GM18520 (cell line): ENCODE measurements around the gene ARHGEF37.
"Not testable (repeated sequence)": the region's sequence is repeated elsewhere in the genome, so short reads cannot be mapped to it uniquely, and the experiment has no call there.

Source experiments
- ATAC-seq: cut with Tn5 transposase; IDR thresholded peaks from one replicate; pipeline ENCODE4 v1.9.1; 2021; ENCODE audit not compliant: unreplicated experiment

ARHGEF37 gene

GRCh38 chr5:149645725-149646124 lies 64.4 kb downstream of the ARHGEF37 start:
- ATAC-seq: no peak

- no peak for ATAC-seq
Measured at GRCh38 chr5:149646564-149646963, 65.3 kb downstream of the ARHGEF37 start.

- ATAC-seq: no peak
Measured at GRCh38 chr5:149647334-149647733, 66.0 kb downstream of the ARHGEF37 start.

DNA sequence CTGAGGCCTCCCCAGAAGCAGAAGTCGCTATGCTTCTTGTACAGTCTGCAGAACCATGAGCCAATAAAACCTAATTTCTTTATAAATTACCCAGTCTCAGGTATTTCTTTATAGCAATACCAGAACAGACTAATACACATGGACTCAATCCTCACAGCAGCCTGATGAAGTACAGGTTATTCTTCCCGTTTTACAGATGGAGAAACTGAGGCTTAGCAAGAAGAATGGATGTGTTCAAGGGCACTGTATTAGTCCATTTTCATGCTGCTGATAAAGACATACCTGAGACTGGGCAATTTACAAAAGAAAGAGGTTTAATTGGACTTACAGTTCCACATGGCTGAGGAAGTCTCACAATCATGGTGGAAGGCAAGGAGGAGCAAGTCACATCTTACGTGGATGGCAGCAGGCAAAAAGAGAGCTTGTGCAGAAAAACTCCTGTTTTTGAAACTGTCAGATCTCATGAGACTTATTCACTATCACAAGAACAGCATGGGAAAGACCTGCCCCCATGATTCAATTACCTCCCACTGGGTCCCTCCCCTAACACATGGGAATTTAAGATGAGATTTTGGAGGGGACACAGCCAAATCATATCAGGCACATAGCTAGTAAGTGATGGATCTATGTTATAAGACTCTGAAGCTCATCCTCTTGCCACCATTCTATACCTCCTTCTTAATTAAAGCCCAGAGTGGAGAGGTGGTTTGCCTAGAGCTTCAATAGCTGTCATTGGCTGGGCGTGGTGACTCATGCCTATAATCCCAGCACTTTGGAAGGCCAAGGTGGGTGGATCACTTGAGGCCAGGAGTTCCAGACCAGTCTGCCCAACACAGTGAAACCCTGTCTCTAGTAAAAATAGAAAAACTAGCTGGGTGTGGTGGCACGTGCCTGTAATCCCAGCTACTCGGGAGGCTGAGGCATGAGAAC lies 67.4 kb downstream of the ARHGEF37 start:
- not testable (repeated sequence) for ATAC-seq

GRCh38 chr5:149649730-149650129 lies 68.4 kb downstream of the ARHGEF37 start:
- ATAC-seq: not testable (repeated sequence)

DNA sequence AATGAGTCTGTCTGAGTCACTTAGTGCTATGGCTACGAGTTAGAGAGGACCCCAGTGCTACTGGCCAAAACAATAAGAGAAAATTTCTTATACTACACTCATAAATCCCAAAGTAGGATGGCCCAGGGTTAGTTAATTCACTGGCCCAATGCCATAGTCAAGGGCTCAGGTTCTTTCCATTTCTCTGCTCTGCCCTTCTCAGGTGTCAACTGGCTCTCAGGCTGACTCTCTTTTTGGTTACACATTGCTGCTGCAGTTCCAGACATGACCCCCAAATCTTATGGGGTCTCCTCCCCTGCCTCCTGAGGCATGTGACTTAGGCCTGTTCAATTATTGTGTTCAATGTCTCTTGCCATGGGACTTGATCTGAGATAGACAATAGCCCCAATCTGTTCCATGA lies 70.4 kb downstream of the ARHGEF37 start:
- ATAC-seq: no peak

GRCh38 chr5:149652697-149653096 lies 71.4 kb downstream of the ARHGEF37 start:
- ATAC-seq: no peak

DNA sequence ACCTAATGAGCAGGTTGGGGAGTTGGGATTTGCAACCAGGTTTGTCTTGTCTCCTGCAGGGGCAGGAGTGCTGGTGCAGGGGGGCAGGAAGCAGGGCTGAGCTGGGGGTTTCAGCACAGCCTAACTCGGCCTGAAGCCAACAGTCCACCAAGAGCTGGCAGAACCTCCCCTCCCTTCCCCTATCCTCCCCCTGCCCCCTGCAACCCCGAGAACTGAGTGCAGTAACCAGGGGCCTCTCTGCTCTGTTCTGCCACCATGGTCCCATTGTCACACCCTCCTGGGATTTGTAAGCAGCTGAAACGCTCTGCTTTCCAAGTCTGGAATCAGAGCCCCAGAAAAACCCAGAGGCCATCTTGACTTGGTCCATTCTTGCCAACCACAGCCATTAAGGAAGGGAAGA lies 72.9 kb downstream of the ARHGEF37 start:
- ATAC-seq: no peak

GRCh38 chr5:149654883-149655505 lies 73.7 kb downstream of the ARHGEF37 start:
- no peak for ATAC-seq

GRCh38 chr5:149656576-149657182 lies 75.4 kb downstream of the ARHGEF37 start:
- no peak for ATAC-seq

- ATAC-seq: no peak
Measured at GRCh38 chr5:149657324-149657723, 76.0 kb downstream of the ARHGEF37 start.

DNA sequence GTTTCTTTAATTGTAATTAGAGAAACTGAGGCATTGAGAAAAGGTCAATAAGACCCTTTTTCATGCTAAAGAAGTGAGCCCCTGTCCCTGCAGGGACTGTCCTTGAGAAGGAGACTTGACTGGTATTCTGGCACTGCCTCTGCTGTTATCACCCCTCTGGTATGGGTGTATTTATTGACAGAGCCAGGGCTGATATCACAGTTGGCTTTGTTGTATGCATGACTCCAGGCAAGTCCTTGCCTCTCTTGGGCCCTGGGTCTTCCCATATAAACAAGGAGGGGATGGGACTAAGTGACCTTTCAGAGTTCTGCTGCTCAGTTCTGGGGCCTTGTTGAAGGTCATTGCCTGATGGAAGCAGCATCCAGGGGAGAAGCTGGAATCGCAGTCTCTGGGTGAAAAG lies 77.0 kb downstream of the ARHGEF37 start:
- no peak for ATAC-seq

GRCh38 chr5:149664083-149664482 lies 82.8 kb downstream of the ARHGEF37 start:
- ATAC-seq: no peak

DNA sequence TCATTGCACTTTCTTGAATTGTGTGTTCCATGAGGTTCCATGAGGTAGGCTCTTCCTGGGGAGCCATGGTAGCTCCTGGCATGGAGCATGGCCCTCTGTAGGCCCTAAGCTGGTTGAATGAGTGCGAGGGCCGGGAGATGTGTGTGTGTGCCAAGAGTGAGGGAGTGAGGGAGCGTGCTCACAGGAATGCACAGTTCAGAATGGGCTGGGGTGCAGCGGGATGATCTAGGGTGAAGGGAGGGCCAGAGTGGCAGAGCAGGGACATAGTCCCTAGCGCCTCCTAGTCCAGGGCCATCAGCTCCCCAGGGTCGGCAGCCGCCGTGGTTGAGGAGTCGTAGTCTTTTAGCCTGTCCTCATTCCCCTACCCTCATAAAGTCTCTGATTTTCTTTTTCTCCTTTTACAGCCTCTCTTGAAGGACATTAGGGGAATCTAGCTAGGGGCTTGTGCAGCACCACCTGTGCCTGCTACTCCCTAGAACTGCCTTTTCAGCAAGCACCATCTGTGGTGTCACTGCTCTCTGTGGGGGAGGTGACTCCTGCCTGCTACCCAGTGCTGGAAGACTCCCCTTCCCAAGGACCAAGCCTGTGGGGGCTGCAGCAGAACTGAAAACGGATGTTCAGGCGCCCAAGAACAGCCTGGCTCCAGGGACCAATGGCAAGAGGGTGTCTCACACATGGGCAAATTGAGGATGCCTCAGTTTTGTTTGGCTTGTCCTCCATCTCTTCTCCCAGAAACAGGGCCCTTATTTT lies 83.5 kb downstream of the ARHGEF37 start:
- ATAC-seq: no peak

DNA sequence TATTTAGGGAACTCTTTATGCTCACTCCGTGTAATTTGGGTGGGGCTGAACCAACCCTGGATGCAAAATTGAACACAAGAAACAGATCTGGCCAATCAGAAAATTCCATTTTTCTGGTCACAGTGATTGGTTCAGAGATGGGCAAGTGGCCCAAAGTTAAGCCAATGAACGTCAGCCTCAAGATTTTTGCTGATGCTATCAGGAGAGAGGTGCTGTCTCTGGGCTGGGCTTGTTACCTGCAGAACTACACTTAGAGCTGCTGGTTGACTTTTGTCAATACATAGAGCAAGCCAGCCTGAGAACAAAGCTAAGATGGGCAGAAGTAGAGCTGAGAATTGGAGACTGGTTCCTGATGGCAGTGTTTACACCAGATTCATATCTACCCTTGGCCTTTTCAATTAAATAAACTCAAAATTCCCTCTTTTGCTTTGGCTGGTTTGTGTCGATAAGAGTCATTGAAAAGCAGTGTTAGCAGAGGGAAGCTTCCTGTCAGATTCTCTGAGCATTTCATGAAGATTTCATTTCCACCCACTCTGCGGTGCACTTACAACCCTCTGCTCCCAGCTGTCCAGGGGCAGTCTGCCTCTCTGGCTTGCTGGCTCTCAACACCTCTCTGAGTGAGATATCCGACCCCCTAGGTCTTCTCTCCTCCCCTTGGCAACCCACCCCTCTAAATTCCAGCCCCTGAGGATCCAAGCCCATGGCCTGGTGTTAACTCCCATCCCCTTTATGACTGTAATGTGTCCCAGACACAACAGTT lies 84.3 kb downstream of the ARHGEF37 start:
- ATAC-seq: no peak

DNA sequence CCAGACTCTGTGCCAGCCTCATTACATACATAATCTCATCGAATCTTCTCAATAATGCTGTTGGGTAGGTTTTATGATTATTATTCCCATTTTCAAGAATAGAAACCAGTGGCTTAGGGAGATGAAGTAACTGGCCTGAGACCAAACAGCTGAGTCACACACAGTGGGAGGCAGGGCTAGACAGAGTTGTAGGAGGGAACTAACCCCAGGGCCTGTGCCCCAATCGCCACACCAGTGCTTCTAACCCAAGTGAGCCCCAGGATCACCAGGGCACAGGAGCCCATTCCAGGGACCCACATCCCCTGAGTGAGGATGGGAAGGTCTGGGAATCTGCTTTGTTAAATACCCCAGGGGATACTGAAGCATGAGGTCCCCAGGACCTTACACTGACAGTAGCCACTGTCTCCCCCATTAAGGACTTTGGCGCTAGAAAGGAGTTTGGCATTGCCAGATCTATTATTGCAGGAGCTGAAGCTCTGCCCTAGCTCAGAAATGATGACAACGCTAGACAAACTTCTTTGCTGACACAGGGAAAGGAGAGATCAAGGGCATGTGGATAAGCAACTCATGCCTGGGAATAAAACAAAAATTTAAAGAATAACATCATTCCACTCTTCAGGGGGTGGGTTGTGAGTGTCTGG lies 85.0 kb downstream of the ARHGEF37 start:
- no peak for ATAC-seq

DNA sequence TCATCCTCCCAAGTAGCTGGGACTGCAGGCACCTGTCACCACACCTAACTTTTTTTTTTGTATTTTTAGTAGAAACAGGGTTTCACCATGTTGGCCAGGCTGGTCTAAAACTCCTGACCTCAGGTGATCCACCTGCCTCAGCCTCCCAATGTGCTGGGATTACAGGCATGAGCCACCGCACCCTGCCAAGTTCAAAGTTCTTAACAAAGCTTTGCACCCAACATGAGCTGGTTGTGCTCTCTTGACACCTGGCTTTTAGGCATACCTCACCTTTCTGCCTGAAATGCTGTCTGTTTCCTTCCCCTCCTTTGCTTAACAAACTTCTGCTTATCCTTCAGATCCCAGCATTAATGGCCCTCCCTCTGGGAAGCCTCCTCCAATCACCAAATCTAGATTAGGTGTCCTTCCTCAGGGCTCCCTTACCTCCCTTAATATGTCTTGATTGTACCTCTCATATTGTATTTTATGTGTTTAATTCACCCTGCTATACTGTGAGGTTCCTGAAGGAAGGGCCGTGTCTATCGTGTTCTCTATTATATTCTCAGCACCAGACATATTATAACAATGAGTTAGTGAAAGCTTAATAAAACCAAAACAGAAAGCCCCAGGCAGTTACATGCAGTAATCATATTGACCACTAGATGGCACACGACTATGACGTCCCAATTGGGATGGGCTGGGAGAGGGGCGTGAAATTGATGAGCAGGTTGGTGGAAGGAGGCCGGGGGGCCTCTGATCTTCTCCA lies 86.0 kb downstream of the ARHGEF37 start:
- no peak for ATAC-seq

DNA sequence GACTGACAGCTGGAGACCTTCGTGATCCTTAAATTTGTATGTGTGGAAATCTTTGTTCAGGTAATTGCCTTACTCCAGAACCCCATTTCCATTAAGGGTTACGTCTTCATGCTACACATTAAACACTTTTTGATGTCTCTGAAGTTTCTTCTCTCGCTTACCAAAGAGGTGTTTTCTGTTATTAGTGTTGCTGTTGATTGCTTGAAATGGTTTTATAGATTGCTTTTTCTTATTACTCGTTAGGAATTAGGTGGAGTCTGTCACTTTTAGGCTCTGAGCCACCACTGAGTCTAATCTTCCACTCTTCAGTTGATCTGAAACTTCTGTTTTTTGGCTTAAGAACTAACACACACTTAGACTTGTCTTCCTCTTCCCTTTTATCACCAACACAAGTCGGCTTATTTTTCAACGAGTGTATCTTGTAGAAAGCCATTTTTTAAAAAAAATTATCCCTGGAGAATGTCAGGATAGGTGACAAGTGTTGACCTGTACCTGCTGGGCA lies 86.6 kb downstream of the ARHGEF37 start:
- ATAC-seq: no peak

DNA sequence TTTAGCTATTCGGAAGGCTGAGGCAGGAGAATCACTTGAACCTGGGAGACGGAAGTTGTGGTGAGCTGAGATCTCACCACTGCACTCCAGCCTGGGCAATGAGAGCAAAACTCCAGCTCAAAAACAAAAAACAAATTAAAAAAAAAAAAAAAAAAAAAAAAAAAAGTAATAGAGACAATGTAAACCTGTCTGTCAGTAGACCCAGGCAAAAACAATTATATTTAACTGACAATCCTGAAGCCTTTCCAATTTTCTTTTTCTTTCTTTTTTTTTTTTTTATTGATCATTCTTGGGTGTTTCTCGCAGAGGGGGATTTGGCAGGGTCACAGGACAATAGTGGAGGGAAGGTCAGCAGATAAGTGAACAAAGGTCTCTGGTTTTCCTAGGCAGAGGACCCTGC lies 88.0 kb downstream of the ARHGEF37 start:
- not testable (repeated sequence) for ATAC-seq
